Measurements from ENCODE around the gene ID1.
A peak's percentile ranks its signal among the peaks of the same experiment; 100 is the strongest.
"Not testable (repeated sequence)": the region's sequence is repeated elsewhere in the genome, so short reads cannot be mapped to it uniquely, and the experiment has no call there.

Gene ID1

DNA sequence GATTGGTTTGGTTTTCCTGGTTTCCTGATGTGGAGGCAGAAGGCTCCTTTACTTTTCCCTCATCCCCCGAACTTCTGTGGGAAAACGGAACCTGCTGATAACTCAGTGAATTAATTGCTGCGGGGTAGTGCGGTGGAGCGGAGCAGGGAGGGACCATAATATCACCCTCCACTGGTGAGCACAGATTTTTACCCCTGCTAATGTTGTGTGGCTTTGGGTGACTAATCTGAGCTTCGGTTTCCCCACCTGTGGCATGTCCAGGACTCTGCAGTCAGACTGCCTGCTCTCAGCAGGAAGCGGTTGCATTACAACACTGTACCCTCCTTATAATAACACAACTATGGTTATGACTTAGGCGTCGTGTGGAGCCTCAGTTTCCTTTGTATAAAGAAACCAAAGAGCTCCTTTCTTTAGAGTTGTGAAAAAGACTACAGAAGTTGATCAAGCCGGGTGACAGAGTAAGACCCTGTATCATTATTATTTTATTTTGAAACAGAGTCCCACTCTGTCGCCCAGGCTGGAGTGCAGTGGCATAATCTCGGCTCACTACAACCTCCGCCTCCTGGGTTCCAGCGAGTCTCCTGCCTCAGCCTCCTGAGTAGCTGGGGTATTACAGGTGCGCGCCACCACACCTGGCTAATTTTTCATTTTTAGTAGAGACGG is 2.2 kb upstream of the ID1 start:
- DNase-seq = no peak

DNA sequence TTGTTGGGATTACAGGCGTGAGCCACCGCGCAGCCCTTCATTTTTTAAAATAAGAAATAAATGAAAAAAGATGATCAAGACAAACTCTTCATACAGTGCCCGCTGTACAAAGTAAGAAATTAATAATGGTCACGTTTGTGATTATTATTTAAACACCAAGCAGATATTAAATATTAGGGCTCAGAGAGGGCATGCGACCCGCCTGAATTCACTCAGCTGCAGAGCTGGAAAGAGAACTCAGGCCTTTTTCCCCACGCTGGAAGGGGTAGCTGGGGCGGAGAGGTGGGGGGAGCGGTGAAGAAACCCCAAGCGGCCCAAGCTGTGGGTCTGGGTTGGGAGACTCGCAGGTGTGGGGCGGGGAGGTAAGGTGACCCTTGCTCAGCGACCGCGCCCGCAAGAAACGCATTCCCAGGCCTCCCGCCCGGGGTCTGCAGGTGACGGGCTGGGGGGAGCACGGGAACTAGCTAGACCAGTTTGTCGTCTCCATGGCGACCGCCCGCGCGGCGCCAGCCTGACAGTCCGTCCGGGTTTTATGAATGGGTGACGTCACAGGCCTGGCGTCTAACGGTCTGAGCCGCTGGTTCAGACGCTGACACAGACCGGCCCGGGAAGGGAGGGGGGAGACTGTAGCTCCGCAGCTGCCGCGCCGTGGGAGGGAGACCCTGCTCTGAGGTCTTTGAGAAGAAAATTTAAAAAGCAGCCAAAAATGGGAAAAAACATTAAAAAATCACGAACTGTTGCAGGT is 1.1 kb upstream of the ID1 start:
- DNase-seq = peak; percentile 92

- no peak for DNase-seq
These were observed 490 bp upstream of the ID1 start for GRCh38 chr20:31604567-31605030.

- DNase-seq = peak; percentile 77
These were observed 1.1 kb downstream of the ID1 start for GRCh38 chr20:31605902-31606803.

DNA sequence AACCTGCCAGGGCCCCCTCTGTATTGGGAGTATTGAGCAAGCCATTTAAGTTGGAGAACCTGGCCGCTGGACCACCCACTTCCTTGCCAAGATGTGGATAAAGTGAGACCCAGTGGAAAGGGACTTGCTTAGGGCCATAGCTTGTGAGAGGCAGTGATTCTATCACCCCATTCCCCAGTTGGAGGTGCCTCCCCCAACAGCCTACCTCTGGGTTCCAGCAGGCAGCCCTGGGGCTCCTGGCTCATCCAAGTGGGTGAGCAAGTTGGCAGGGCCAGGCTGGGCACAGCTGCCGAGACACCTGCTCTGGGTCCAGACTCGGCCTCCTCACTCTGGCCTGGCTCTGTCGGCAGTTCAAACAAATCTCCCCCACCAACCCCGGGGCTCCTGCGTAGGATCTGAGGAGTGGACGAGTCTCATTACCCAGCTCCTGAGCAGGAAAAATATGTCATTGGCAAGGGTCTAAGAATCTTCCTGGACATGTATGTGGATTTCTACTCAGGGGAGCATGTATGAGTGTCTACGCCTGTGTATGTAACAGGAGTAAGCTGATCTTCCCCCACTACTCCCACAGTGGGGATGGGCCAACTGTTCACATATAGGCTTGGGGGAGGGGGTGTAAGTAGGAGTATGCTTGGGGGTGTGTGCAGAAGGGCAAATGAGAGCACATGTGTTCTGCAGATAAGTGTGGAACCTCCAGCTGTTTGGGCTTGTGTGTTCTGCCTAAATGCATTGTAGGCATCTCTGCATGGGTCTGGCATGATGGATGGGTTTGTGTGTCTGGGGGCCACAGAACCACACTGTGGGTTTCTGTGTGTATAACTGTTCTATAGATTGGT is 1.9 kb downstream of the ID1 start:
- DNase-seq = no peak

GRCh38 chr20:31607640-31608250 is 2.7 kb downstream of the ID1 start:
- DNase-seq = no peak

DNA sequence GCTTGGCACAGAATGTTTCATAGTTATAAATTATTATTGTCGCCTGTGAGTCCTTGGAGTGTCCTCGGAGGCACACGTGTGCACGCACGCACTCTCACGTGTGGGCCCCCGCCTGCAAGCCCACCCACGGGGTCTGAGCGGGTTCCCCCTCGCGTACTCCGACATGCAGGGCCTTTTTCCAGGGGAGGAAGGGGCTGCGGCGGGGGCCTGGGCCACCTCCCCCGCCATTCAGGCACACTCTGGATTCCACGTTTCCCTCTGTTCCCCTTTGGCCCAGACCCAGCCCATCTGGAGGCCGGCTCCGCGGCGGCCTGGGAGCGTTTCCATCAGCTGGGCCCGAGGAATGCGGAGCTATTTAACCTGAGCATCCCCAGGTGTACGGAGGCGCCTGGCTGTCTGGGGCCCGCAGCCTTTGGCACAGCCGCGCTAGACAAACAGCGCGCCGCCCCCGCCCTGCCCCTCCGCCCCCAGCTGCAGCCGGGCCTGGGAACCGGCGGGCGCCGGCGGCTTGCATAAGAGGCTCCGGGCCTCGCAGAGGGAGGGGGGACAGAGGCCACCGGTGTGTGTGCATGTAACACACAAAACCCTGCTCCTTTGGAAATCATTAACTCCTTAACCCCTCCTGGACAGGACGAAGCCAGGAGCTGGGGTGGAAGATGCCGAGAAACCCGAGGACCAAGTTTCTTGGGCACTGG is 3.3 kb downstream of the ID1 start:
- no peak for DNase-seq

GRCh38 chr20:31612271-31612640 is 7.2 kb downstream of the ID1 start:
- DNase-seq = not testable (repeated sequence)

DNA sequence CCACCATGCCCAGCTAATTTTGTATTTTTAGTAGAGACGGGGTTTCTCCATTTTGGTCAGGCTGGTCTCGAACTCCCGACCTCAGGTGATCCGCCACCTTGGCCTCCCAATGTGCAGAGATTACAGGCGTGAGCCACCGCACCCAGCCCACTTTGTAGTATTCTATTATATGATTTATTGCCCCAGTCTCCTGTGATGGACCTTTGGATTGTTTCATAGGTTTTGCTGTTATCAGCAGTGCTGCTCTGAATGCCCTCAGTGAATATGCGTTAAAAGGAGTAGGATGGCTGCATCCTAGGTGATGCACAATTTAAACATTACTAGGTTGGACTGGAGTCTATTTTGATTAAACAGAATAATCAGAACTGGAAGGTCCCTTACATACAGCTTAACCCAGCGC is 10.3 kb downstream of the ID1 start:
- no peak for DNase-seq

DNA sequence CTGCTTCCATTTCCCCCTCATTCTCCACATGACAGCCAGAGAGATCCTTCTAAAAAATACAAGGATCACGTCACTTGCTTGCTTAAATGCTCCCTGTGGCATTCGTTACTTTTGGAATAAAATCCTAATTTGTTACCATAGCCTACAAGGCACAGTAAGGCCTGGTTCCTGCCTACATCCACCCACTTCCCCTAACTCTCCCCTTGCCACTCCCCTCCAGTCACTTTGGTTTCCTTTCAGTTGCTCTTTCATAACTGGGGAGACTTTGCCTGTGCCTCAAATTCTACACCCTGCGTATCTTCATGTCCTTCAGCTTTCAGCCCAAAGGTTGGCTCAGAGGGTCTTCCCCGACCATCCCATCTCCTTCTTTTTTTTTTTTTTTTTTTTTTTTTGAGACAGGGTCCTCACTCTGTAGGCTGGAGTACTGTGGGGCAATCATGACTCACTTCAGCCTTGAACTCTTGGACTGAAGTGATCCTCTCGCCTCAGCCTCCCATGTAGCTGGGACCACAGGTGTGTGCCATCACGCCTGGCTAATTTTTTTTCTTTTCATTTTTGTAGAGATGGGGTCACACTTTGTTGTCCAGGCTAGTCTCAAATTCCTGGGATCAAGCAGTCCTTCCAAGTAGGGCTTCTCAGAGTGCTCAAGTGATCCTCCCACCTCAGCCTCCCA is 12.5 kb downstream of the ID1 start:
- no peak for DNase-seq

DNA sequence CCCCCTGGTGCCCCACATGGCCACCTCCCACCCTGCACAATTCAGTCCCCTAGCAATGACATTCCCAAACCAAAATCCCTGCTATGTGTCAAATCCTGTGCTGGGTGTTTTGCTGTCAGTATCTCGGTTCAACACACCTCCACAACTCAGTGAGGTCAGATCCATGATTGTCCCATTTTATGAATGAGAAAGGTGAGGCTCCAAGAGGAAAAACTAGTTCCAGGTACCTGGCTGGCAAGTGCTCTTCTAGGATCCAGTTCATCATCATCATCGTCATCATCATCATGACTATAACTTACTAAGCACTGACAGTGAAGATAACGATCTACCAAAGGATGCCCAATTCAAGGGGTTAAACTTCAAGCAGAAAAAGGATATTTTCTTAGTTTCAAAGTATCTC is 15.2 kb downstream of the ID1 start:
- no peak for DNase-seq

- not testable (repeated sequence) for DNase-seq
These were observed 18.0 kb downstream of the ID1 start for GRCh38 chr20:31623123-31623505.

DNA sequence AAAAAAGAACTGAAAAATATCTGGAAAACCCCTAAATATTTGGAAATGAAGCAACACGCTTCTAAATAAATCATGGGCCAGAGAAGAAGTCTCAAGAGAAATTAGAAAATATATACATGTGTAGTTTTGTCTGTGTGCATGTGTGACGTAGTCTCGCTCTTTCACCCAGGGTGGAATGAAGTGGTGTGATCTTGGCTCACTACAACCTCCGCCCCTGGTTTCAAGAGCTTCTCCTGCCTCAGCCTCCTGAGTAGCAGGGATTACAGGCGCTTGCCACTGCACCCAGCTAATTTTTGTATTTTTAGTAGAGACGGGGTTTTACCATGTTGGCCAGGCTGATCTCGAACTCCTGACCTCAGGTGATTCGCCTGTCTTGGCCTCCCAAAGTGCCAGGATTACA is 21.4 kb downstream of the ID1 start:
- DNase-seq = not testable (repeated sequence)

GRCh38 chr20:31628057-31628456 is 23.0 kb downstream of the ID1 start:
- DNase-seq = not testable (repeated sequence)

DNA sequence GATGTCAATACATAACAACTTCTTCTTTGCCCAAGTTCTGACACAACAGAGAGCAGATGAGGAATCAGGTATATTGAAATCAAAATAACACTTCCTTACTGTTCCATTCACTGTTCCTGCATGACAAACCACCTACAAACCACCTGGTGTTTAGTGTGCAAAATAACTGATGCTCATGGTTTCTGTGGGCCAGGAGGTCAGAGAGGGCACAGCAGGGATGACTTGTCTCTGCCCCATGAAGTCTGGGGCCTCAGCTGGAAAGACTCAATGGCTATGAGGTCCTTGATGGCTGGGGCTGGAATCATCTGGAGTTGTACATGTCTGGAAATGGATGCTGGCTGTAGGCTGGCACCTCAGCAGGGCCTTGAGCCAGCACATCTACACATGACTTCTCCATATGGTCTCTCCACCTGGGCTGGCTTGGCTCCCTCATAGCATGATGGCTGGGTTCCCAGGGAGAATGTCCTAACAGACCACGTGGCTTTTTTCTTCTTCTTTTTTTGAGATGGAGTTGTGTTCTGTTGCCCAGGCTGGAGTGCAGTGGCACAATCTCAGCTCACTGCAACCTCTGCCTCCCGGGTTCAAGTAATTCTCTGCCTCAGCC is 25.2 kb downstream of the ID1 start:
- DNase-seq = no peak

DNA sequence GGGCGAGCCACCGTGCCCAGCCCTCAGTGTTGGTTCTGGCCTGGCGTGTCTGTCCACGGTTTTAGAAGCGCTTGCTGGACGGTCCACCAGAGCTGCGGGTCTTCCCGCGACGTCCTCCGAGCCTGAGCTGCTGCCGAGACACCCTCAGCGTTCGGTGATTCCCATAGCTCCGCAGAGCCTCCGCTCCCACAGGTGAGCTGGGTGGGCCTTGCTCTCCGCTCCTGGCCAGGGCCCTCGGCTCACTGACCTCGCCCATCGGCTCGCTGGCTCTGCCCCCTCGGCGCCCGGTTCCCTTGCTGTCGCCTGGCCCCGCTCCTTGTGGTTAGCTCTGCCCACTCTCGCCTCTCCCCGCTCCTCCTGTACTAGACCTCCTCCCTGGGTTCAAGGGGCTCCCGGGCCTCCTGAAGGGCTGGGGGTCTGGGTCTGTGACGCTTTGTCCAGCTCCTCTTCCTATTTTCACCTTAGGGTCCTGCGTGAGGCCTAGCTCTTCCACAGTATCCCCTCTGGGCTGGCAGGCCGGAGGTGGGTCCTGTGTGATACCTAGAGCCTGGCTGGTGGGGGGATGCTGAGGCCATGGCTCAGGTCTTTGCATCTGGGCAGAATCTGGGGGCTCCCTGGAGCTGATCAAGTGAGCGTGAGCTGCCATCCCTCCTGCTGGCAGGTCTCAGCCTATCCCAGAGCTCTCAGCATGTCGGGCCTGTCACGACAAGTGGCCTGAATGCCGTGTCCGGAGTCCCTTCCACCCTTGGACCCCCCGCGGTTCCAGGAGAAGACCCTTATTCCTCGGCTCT is 27.7 kb downstream of the ID1 start:
- no peak for DNase-seq

DNA sequence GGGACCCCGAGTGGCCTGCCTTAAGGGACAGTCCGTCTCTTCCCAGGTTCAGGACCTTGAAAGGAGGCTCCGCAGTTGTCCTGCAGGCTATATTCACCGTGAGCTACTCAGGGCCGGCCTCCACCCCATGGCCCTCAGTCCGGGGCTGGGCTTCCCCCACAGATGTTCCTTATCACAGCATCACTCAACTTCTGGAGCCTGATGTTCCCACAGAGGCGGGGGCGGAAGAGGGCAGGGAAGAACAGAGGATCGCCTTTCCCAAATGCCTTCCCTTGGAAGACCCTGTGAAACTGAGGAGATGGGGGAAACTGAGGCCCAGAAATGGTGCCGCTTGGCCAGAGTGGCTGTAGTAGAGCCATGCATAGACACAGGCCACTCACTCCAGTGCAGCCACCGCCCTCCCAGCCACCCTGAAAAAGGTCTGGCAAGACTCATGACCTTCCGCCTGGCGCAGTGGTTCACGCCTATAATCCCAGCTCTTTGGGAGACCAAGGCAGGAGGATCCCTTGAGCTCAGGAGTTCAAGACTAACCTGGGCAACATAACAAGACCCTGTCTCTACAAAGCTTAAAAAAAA is 28.3 kb downstream of the ID1 start:
- DNase-seq = no peak

- no peak for DNase-seq
These were observed 32.6 kb downstream of the ID1 start, which contains the start of gene COX4I2 for GRCh38 chr20:31637660-31638059. Gene COX4I2 (plus strand): TSS chr20:31637912. CDS start chr20:31639018, 1,106 bp downstream.

DNA sequence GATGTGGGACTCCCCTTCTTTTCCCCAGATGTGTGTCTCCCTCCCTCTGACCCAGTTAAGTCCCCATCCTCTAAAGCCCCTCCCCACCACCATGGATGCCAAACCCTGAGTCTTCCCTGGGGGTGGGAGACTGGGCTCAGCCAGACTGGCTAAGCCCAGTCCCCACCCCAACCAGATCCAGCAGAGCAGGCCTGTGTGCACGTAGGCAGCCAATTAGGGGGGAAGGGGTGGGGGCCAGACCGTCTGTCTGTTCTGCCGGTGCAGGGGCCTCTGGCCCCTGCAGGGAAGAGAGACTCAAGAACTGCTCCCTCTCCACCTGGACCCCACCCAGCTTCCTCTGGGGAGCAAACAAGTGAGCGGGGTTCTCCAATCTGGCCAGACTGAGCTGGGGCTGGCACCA is 33.2 kb downstream of the ID1 start:
- no peak for DNase-seq

Data from 8988T (cell line).